Skin epidermis (tissue), 12 donors: ENCODE results near the gene SMIM1.

Experiments
- H3K27ac ChIP-seq, 21 experiments: fragments of 200-600 bp; sonication (generic) in 11 of 21; one replicate each; pipeline ENCODE4 v1.5.0; 2020; ENCODE audit warnings: mild to moderate bottlenecking in 3 of 21, inconsistent platforms in 2 of 21, moderate library complexity in 2 of 21
- H3K4me3 ChIP-seq, 7 experiments: fragments of 200-600 bp; sonication (generic) in 2 of 7; one replicate each; pipeline ENCODE4 v1.5.0; 2020; ENCODE audit warnings: inconsistent platforms in 2 of 7, mild to moderate bottlenecking in 2 of 7, moderate library complexity in 1 of 7

The SMIM1 gene

GRCh38 chr1:3774276-3774945 is 1.9 kb downstream of the SMIM1 start:
- no peak overlapping the region for H3K27ac ChIP-seq

GRCh38 chr1:3774946-3775489 is 2.5 kb downstream of the SMIM1 start:
- no peak overlapping the region for H3K4me3 ChIP-seq
- no peak overlapping the region for H3K27ac ChIP-seq

More at GRCh38 chr1:3774276-3774945, 1.9 kb downstream of the SMIM1 start:
- H3K4me3 ChIP-seq = no peak overlapping the region

GRCh38 chr1:3775490-3776230 is 3.1 kb downstream of the SMIM1 start:
- Histone ChIP-seq H3K27ac (no peak overlapping the region), H3K4me3 (no peak overlapping the region)

- no peak overlapping the region for H3K4me3 ChIP-seq
- no peak overlapping the region for H3K27ac ChIP-seq
Measured at GRCh38 chr1:3776231-3776961, 3.8 kb downstream of the SMIM1 start.

- H3K4me3 ChIP-seq = no peak overlapping the region
- H3K27ac ChIP-seq = peak overlapping the region in 1 of 21 experiments; percentile 42
Measured at GRCh38 chr1:3777078-3777547, 4.6 kb downstream of the SMIM1 start.

GRCh38 chr1:3777647-3778589 is 5.4 kb downstream of the SMIM1 start:
- Histone ChIP-seq H3K27ac (peak overlapping the region in 1 of 21 experiments; percentile 42), H3K4me3 (no peak overlapping the region)

- Histone ChIP-seq H3K27ac (no peak overlapping the region), H3K4me3 (no peak overlapping the region)
Measured at GRCh38 chr1:3778590-3779264, 6.2 kb downstream of the SMIM1 start.

GRCh38 chr1:3779265-3779911 is 6.8 kb downstream of the SMIM1 start:
- Histone ChIP-seq H3K27ac (no peak overlapping the region), H3K4me3 (no peak overlapping the region)

- no peak overlapping the region for H3K27ac ChIP-seq
- H3K4me3 ChIP-seq = no peak overlapping the region
Measured at GRCh38 chr1:3779912-3780416, 7.4 kb downstream of the SMIM1 start.

- no peak overlapping the region for H3K4me3 ChIP-seq
- H3K27ac ChIP-seq = no peak overlapping the region
Measured at GRCh38 chr1:3780901-3781300, 8.4 kb downstream of the SMIM1 start.

- H3K4me3 ChIP-seq = no peak overlapping the region
Measured at GRCh38 chr1:3783651-3784474, 11.3 kb downstream of the SMIM1 start.

GRCh38 chr1:3785045-3785444 is 12.5 kb downstream of the SMIM1 start:
- Histone ChIP-seq H3K27ac (no peak overlapping the region), H3K4me3 (no peak overlapping the region)

More at GRCh38 chr1:3783651-3784474, 11.3 kb downstream of the SMIM1 start:
- H3K27ac ChIP-seq = no peak overlapping the region

GRCh38 chr1:3785456-3786157 is 13.1 kb downstream of the SMIM1 start:
- Histone ChIP-seq H3K4me3 (no peak overlapping the region), H3K27ac (no peak overlapping the region)

GRCh38 chr1:3786468-3787348 is 14.2 kb downstream of the SMIM1 start:
- Histone ChIP-seq H3K27ac (no peak overlapping the region), H3K4me3 (no peak overlapping the region)

- Histone ChIP-seq H3K27ac (no peak overlapping the region), H3K4me3 (no peak overlapping the region)
Measured at GRCh38 chr1:3787349-3787715, 14.8 kb downstream of the SMIM1 start.
